Erythroblast (primary cell): ENCODE data around the gene FTO.

Experiments
- GATA1 ChIP-seq: IDR thresholded peaks from 2 replicates; pipeline ENCODE4 v1.6.1; 2011; ENCODE audit warnings: low read depth, mild to moderate bottlenecking, control low read depth, low read length, moderate library complexity
- POLR2A ChIP-seq: IDR thresholded peaks from 2 replicates; pipeline ENCODE4 v1.6.1; 2011; ENCODE audit warnings: mild to moderate bottlenecking, low read length

DNA sequence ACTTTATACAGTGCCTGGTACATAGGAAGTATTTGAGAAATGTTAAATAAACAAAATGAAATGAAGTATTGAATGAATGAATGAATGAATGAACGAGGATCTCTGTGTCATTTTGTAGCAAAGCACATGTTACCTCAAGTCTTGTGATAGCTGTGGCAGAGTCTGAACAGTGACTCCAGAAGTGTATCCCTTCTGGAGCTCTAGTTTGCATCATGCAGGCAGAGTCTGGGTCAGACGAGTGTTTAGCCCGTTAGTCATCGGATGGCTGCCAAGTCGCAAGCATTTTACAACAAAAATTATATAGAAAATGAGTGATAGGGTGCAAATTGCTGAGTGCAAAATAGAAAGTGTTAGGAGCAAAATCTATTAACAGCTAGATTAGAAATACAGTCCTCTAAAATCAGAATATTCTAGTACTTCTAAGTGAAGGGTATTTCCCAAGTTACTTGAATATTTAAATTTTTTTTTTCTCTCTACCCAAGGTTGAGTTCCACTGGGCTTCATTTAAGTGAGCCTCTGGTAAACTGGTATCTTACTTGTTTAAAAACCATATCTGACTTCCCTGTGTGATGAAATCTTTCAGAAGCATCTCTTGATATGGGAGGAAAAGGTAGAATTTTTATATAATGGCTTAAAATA lies 113.3 kb downstream of the FTO start:
- TF ChIP-seq POLR2A (no peak), GATA1 (no peak)
